ENCODE results near the gene KRT23. TPM values are rescaled to one million over a fixed set of nuclear protein-coding genes. Genes with fewer than 3 reads are reported as not detected.

KRT23 gene
- total RNA-seq, 4 donors from 2014 or later: 0.38 to 19.6 (median 4.9) TPM

DNA sequence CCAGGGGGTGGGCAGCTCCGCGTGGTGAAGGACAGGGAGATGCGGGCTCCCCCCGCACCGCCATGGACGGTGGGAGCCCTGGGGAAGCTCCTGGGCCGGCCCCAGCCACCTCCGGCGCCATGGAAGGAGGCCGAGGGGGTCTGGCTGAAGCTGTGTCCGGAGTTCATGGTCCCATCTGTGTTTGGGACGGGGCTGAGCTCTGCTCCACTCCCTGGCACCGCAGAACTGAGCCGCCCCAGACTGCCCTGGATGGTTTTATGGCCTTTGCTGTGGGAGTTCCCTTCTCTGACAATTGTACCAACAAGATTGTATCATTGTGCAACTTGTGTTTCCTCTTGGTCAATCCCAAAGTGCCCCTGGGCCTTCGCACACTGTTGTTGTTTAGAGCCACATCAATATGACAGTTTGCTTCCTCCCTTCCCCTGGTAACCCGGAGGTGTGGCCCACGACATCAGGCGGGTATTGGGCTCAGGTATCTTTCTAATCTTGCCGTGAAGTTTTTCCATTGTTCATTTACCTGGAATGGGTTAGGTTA is 942 bp downstream of the KRT23 start:
- no peak for TF ChIP-seq POLR2A (IDR thresholded peaks at IDR 0.05)
- TF ChIP-seq, protein P1, sequence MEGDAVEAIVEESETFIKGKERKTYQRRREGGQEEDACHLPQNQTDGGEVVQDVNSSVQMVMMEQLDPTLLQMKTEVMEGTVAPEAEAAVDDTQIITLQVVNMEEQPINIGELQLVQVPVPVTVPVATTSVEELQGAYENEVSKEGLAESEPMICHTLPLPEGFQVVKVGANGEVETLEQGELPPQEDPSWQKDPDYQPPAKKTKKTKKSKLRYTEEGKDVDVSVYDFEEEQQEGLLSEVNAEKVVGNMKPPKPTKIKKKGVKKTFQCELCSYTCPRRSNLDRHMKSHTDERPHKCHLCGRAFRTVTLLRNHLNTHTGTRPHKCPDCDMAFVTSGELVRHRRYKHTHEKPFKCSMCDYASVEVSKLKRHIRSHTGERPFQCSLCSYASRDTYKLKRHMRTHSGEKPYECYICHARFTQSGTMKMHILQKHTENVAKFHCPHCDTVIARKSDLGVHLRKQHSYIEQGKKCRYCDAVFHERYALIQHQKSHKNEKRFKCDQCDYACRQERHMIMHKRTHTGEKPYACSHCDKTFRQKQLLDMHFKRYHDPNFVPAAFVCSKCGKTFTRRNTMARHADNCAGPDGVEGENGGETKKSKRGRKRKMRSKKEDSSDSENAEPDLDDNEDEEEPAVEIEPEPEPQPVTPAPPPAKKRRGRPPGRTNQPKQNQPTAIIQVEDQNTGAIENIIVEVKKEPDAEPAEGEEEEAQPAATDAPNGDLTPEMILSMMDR (IDR thresholded peaks at IDR 0.05): no peak
- H3K27me3 ChIP-seq: no peaks in the 10 kb centered on the region
- intact Hi-C loops (cut with DNase I): no loop called here
- peak overlapping the region in 1 of 4 donors; percentile 21 for H3K4me3 ChIP-seq
- DNase-seq: no peak
- H3K9me3 ChIP-seq: no peaks in the 10 kb centered on the region
- 55 to 57% methylated on average over 7 to 8 of the region's 19 CpGs for WGBS, 2 donors
- H3K4me1 ChIP-seq: peaks cover 0 to 30% (median 0%) of the 10 kb centered on the region in 3 donors
- H3K36me3 ChIP-seq: no peaks in the 10 kb centered on the region
- H3K27ac ChIP-seq: no peak overlapping the region

DNA sequence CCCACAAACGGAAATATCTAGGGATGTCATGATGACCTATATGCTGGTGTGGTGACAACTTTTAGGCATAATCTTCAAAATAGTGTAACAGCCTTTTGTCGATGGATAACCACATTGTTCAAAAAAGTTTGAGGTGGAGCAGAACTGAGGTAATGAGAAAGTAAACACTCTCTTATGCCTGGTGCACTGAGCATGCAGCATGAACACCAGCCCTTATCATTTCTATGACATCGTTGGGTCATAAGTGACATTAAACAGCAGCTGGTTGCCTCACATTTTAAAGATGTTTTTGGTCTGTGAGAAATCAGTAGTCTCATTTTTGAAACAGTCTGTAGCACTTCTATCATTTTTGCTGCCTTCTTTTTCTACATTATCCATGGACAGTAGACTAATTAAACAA is 1.8 kb downstream of the KRT23 start:
- Histone ChIP-seq H3K27me3 (no peaks in the 10 kb centered on the region), H3K36me3 (no peaks in the 10 kb centered on the region), H3K27ac (no peak overlapping the region), H3K4me1 (peaks cover 0 to 33% (median 0%) of the 10 kb centered on the region in 3 donors), H3K9me3 (no peaks in the 10 kb centered on the region), H3K4me3 (no peak overlapping the region)
- intact Hi-C loops (cut with DNase I): no loop called here
- WGBS, 2 donors: 76 to 85% methylated on average over 3 of the region's 3 CpGs
- DNase-seq: no peak
- TF ChIP-seq, protein P1 (IDR thresholded peaks at IDR 0.05): no peak
- no peak for TF ChIP-seq POLR2A (IDR thresholded peaks at IDR 0.05)

DNA sequence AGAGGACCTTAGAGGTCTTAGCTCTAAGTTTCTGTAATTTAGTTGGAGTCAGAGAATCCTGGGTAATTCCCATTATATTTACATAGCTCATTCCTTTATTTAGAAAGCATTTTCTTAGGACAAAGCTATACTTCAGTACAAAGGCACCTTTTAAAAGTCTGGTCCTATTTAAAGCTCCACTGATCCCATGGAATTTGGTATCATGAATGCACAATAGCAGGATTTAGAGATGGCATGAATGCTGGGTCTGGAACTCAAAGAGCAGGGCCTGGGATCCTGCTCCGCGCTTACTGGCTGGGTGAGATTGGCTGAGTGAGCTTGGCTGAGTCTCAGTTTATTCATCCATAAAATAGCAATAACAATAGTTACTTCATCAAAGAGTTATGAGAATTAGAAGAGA is 4.8 kb downstream of the KRT23 start:
- Histone ChIP-seq H3K4me3 (no peak overlapping the region), H3K9me3 (no peaks in the 10 kb centered on the region), H3K4me1 (peaks cover 0 to 27% (median 0%) of the 10 kb centered on the region in 3 donors), H3K36me3 (no peaks in the 10 kb centered on the region), H3K27ac (no peak overlapping the region), H3K27me3 (no peaks in the 10 kb centered on the region)
- DNase-seq: no peak
- intact Hi-C loops (cut with DNase I): no loop called here
- 26 to 59% methylated on average over 2 of the region's 2 CpGs for WGBS, 2 donors
- TF ChIP-seq POLR2A (IDR thresholded peaks at IDR 0.05): no peak
- TF ChIP-seq, protein P1 (IDR thresholded peaks at IDR 0.05): no peak

DNA sequence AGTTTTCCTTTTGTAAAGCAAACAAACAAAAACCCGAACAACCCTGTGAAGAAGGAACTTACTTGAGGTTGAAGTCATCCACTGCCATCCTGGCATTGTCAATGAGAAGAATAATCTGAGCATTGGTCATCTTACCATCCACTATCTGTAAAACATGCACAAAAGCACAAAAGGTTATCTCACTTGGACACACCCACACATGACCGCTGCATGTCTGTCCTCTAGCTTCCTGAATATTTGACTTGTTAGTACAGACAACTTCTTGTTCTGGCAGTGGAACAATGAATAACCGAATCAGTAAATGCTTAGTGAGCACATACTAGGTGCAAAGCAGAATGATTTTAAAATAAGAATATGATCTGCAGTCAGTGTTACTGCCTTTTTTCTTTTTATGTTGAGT is 6.1 kb downstream of the KRT23 start:
- WGBS, 2 donors: 29 to 50% methylated on average over 3 of the region's 3 CpGs
- Histone ChIP-seq H3K4me3 (no peak overlapping the region), H3K36me3 (no peaks in the 10 kb centered on the region), H3K9me3 (no peaks in the 10 kb centered on the region), H3K4me1 (peaks cover 0 to 15% (median 0%) of the 10 kb centered on the region in 3 donors), H3K27ac (no peak overlapping the region), H3K27me3 (peaks cover 0 to 7% (median 0%) of the 10 kb centered on the region in 4 donors)
- DNase-seq: no peak
- TF ChIP-seq, protein P1 (IDR thresholded peaks at IDR 0.05): no peak
- no peak for TF ChIP-seq POLR2A (IDR thresholded peaks at IDR 0.05)
- intact Hi-C loops (cut with DNase I): no loop called here

DNA sequence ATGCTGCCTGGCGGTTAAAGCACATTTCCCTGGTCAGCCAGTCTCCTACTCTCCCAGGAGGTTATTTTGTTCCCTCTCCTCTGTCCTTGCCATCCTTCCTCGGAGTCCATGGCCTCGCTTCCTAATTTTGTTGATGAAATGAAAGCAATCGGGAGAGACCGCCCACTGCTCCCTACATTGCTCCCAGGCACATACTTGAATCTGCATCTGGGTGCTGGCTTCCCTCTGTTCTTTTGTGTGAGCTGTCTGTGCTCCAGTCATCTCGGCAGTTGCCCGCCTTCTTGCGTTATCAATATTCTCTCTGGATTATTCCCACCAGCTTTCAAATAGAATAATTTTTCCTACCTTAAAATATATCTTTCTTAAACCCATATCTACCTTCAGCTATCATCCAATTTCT is 11.1 kb downstream of the KRT23 start:
- Histone ChIP-seq H3K4me3 (no peak overlapping the region), H3K27ac (no peak overlapping the region), H3K36me3 (no peaks in the 10 kb centered on the region), H3K9me3 (no peaks in the 10 kb centered on the region), H3K27me3 (peaks cover 0 to 21% (median 0%) of the 10 kb centered on the region in 4 donors), H3K4me1 (peaks cover 0 to 13% (median 5%) of the 10 kb centered on the region in 3 donors)
- DNase-seq: no peak
- WGBS, 2 donors: 81 to 86% methylated on average over 8 of the region's 8 CpGs
- intact Hi-C loops (cut with DNase I): no loop called here
- TF ChIP-seq, protein P1 (IDR thresholded peaks at IDR 0.05): no peak
- TF ChIP-seq POLR2A (IDR thresholded peaks at IDR 0.05): no peak
